Retinal pigment epithelial cell (primary cell): ENCODE data around the gene RABGGTA.

ENCODE experiments used
- DNase-seq: peaks from one replicate; pipeline ENCODE4 v3.0.0-alpha.2; 2010; ENCODE audit warnings: low read depth
- H3K4me3 ChIP-seq: 2 replicates; pipeline ENCODE4 v1.5.1; 2011; ENCODE audit warnings: mild to moderate bottlenecking, low read length, control low read depth, moderate library complexity
- CTCF ChIP-seq: conservative IDR thresholded peaks from 2 replicates; pipeline ENCODE4 v1.5.1; 2011; ENCODE audit warnings: low read depth, low read length, control low read depth, inconsistent platforms

RABGGTA gene

DNA sequence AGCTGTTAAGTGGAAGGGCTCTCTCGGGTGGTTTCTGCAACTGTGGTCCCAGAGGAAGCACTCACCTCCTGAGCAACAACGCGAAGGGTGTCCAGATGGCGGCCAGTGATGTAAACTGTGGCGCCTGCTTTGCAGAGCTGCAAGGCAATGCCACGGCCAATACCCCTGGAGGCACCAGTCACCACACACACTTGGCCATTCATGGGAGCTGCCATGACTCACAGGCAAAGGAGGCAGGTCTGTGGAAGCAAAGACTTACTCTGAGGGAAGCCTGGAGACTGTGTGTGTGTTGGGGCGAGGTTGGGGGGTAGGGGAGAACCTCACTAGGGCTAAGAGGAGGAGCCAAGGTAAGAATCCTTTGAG lies 27.5 kb upstream of the RABGGTA start:
- peak overlapping the region; percentile 95 for H3K4me3 ChIP-seq
- no peak for TF ChIP-seq CTCF
- DNase-seq, result no peak

DNA sequence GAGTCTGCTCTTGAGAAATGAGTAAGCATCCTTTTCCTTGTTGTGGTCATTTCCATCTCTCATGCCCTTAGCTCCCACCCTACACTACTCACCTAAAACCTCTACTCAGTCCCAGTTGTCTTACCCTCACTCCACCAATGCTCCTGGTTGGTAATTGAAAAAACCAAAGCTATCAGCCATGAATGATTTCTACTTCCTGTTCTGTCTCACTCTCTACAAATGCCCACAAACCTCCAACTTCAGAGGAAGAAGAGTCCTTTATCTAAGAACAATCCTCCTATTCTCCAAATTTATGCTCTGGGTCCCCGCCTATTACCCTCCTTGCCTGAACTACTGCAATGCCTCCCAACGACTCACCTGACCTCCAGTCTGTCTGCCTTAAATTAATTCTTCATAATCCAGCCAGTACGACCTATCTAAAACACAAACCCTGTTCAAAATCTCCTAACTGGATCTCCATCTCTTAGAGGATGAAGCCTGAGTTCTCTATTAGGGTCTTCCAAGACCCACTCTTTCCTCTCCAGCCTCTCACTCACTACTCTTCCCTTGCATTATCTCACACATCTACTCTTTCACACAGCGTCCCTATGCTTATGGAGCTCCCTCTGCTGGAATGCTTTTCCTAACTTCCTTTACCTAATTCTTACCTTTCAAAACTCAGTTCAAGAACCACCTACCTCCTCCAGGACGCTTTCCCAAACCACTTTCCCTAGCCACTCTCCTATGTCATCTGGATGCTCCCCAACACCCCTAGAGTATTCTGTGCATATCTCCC lies 26.0 kb upstream of the RABGGTA start:
- TF ChIP-seq CTCF, result peak; percentile 71
- no peak overlapping the region for H3K4me3 ChIP-seq
- DNase-seq, result no peak

DNA sequence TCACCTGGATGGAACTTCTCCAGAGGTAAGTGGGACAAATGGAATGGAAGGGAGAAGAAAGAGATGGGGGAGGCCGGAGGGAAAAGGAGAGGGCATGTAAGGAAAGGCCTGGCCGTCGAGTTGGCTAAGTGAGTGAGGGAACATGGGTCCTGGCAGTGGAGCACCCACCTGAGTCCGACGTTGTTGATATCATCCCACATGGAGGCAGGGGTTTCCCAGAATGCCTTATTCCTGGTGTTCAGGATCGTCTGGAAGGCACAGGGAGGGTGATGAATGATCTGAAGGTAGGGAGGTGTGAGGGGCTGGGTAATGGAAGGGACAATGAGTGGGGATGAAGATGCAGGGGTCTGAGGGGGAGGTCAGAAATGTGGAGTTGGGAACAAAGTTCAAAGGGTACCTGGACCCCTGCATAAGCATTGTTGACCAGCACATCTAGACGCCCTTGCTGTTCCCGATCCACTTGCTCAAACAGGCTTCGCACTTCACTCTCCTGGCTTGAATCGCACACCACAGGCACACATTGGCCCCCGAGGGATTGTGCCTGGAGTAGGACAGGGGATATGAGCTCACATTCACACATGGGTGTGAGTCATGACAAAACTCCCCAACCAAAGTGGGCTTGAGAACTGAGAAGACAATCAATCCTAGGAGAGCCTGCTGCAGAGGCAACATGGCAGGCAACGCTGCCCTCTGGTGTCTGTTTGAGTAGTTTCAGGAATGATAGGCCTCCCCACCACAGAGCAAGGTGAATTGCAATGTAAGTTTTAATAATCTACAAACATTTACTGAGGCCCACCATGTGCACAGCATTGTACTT lies 25.2 kb upstream of the RABGGTA start:
- H3K4me3 ChIP-seq, result no peak overlapping the region
- TF ChIP-seq CTCF, result peak; percentile 77
- peak; percentile 68 for DNase-seq

DNA sequence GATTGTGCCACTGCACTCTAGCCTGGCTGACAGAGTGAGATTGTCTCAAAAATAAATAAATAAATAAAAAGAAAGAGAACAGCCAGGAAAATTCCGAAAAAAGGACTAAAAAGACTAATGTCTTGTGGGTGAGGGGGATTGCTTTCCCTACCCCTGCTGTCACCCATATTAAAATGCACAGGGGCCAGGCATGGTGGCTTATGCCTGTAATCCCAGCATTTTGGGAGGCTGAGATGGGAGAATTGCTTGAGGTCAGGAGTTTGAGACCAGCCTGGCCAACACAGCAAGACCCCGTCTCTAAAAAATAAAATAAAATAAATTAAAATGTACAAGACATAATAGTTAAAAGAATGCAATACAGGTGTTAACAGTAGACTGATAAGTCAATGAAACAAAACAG lies 22.1 kb upstream of the RABGGTA start:
- no peak for TF ChIP-seq CTCF
- DNase-seq, result no peak
- no peak overlapping the region for H3K4me3 ChIP-seq

DNA sequence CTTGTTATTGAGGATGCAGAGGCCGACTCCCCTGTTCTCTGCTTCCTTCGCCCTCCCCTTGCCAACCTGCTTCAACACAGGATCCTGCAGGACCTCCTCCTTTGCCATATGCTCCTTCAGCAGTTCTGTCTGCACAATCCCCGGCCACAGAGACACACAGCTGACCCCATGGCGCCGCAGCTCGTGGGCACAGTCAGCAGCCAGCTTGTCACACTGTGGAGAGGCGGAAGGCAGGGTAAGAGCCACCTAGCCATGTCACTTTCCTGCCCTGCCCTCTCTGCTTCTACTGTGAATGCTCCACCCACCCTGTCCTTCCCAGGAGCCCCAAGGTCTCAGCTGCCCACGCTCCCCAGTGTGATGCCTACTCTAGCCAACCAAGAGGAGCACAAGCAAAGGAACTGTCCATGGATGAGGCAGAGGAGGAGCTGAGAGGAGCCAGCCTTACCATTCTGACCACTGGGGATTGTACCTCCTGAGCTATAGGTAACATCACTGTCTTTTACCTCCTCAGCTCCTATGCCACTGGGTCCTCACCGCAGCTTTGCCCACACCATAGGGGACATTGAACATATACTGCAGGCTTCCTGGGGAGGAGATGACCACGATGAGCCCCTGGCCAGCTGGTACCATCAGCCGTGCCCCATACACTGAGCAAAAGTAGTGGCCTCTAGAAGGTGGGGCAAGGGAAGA lies 20.9 kb upstream of the RABGGTA start:
- H3K4me3 ChIP-seq, result no peak overlapping the region
- no peak for DNase-seq
- TF ChIP-seq CTCF, result no peak

DNA sequence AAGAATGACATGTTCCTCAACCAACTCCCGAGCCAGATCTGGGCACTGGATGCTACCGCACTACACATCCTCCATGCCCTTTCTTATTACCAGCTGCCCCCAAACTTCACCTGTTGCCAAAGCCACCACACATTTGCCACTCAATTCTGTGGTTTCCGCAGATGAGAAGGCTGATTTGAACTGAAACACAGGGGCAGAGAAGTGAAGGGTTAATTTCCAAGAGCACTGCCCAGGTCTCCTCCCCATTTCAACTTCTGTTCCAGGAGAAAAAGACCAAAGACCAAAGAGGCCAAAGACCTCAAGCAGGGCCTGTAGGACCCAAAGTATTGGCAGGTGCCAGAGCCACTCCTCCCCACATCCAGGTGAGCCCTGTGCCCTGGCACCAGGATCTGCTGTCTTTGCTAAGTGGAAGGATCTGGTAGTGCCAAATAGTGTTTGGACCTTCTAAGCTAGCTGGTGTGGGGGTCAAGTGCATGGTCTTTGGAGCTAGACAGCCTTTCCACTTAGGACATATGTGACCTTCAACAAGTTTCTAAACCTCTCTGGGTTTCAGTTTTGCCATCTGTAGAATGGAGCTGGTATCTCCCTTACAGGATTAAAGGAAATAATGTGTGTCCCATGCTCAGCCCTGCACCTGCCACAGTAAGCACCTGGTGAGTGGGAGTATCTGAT lies 20.2 kb upstream of the RABGGTA start:
- TF ChIP-seq CTCF, result no peak
- no peak for DNase-seq
- H3K4me3 ChIP-seq, result no peak overlapping the region
